ENCODE data around the gene SORBS1. TPM values are rescaled to one million over a fixed set of nuclear protein-coding genes. Genes with fewer than 3 reads are reported as not detected.

Gene SORBS1
- total RNA-seq, 4 donors from 2014 or later, result 21.5 to 65.8 (median 30.1) TPM

GRCh38 chr10:95542761-95543160, 18.4 kb downstream of the SORBS1 start:
- H3K9me3 ChIP-seq, result no peaks in the 10 kb centered on the region
- no peak for DNase-seq
- H3K27ac ChIP-seq, result no peak overlapping the region
- no peaks in the 10 kb centered on the region for H3K36me3 ChIP-seq
- TF ChIP-seq POLR2A (IDR thresholded peaks at IDR 0.05), result no peak
- no peak for TF ChIP-seq CTCF (IDR thresholded peaks at IDR 0.05)
- no peak overlapping the region for H3K4me3 ChIP-seq (replicated peaks in 1 of 3)
- H3K4me1 ChIP-seq, result no peaks in the 10 kb centered on the region
- WGBS, 2 donors, result 87 to 100% methylated on average over 2 of the region's 2 CpGs
- intact Hi-C loops (cut with DNase I), result no loop called here
- H3K27me3 ChIP-seq, result no peaks in the 10 kb centered on the region

- TF ChIP-seq POLR2A (IDR thresholded peaks at IDR 0.05), result no peak
- no peak for TF ChIP-seq CTCF (IDR thresholded peaks at IDR 0.05)
- no peak overlapping the region for H3K27ac ChIP-seq
- intact Hi-C loops (cut with DNase I), result no loop called here
- 88 to 94% methylated on average over 4 of the region's 4 CpGs for WGBS, 2 donors
- no peaks in the 10 kb centered on the region for H3K27me3 ChIP-seq
- no peak overlapping the region for H3K4me3 ChIP-seq (replicated peaks in 1 of 3)
- no peaks in the 10 kb centered on the region for H3K36me3 ChIP-seq
- DNase-seq, result no peak
- H3K4me1 ChIP-seq, result no peaks in the 10 kb centered on the region
- H3K9me3 ChIP-seq, result no peaks in the 10 kb centered on the region
These were observed 18.8 kb downstream of the SORBS1 start for GRCh38 chr10:95542330-95542729.

GRCh38 chr10:95540514-95541052, 20.6 kb downstream of the SORBS1 start:
- no peak for TF ChIP-seq CTCF (IDR thresholded peaks at IDR 0.05)
- TF ChIP-seq POLR2A (IDR thresholded peaks at IDR 0.05), result no peak
- no peak for DNase-seq
- H3K36me3 ChIP-seq, result no peaks in the 10 kb centered on the region
- H3K9me3 ChIP-seq, result no peaks in the 10 kb centered on the region
- no peak overlapping the region for H3K4me3 ChIP-seq (replicated peaks in 1 of 3)
- no peak overlapping the region for H3K27ac ChIP-seq
- H3K4me1 ChIP-seq, result no peaks in the 10 kb centered on the region
- intact Hi-C loops (cut with DNase I), result no loop called here
- WGBS, 2 donors, result 89% methylated on average over 2 of the region's 2 CpGs
- H3K27me3 ChIP-seq, result no peaks in the 10 kb centered on the region

- no peaks in the 10 kb centered on the region for H3K36me3 ChIP-seq
- WGBS, 2 donors, result 74% methylated on average over 7 of the region's 7 CpGs
- no peak for DNase-seq
- TF ChIP-seq CTCF (IDR thresholded peaks at IDR 0.05) (no peak), POLR2A (IDR thresholded peaks at IDR 0.05) (no peak)
- intact Hi-C loops (cut with DNase I), result loop anchor here (5.0 kb wide), 1 partner anchor 37 kb away; no protein-coding TSS in a partner anchor
- H3K27me3 ChIP-seq, result no peaks in the 10 kb centered on the region
- no peaks in the 10 kb centered on the region for H3K9me3 ChIP-seq
- H3K4me1 ChIP-seq, result no peaks in the 10 kb centered on the region
- H3K4me3 ChIP-seq (replicated peaks in 1 of 3), result no peak overlapping the region
- no peak overlapping the region for H3K27ac ChIP-seq
These were observed 21.4 kb downstream of the SORBS1 start for GRCh38 chr10:95539560-95540284.

- H3K9me3 ChIP-seq, result no peaks in the 10 kb centered on the region
- H3K27me3 ChIP-seq, result no peaks in the 10 kb centered on the region
- intact Hi-C loops (cut with DNase I), result loop anchor here (5.0 kb wide), 1 partner anchor 36 kb away; no protein-coding TSS in a partner anchor
- DNase-seq, result no peak
- no peaks in the 10 kb centered on the region for H3K4me1 ChIP-seq
- WGBS, 2 donors, result 85 to 91% methylated on average over 5 of the region's 5 CpGs
- H3K27ac ChIP-seq, result no peak overlapping the region
- H3K4me3 ChIP-seq (replicated peaks in 1 of 3), result no peak overlapping the region
- no peaks in the 10 kb centered on the region for H3K36me3 ChIP-seq
- TF ChIP-seq CTCF (IDR thresholded peaks at IDR 0.05), result no peak
These were observed 22.8 kb downstream of the SORBS1 start for GRCh38 chr10:95538412-95538811.
